Prostate gland (tissue), 2 donors: ENCODE data around the gene CCDC85B. TPM values are rescaled to one million over a fixed set of nuclear protein-coding genes. Genes with fewer than 3 reads are reported as not detected.

Experiments
- DNase-seq: peaks from one replicate; pipeline ENCODE4 v3.0.0-alpha.2; 2019; ENCODE audit warnings: low spot score
- H3K27ac ChIP-seq, 2 donors: fragments of 200-600 bp; sonication (generic); 2 replicates each; pipeline ENCODE4 v1.5.1; 2017 to 2019
- H3K27me3 ChIP-seq: fragments of 200-600 bp; sonication (generic); replicated peaks from 2 replicates; pipeline ENCODE4 v1.5.1; 2019; ENCODE audit not compliant: insufficient read depth
- H3K36me3 ChIP-seq, 2 donors: fragments of 200-600 bp; sonication (generic); 1 replicate in 1 of 2; 2 replicates in 1 of 2; pipeline versions ENCODE4 v1.5.1 to v1.8.1; 2017 to 2019
- H3K4me1 ChIP-seq: fragments of 200-600 bp; sonication (generic); replicated peaks from 2 replicates; pipeline ENCODE4 v1.5.1; 2019
- H3K4me3 ChIP-seq, 2 donors: fragments of 200-600 bp; sonication (generic); 2 replicates each; pipeline ENCODE4 v1.5.1; 2017 to 2019
- H3K9me3 ChIP-seq: fragments of 200-600 bp; sonication (generic); 2 replicates; pipeline ENCODE4 v1.5.1; 2017
- POLR2A ChIP-seq: fragments of 450-650 bp; IDR thresholded peaks from one replicate; pipeline ENCODE4 v1.6.1; 2016; ENCODE audit warnings: antibody characterized with exemption, mild to moderate bottlenecking
- POLR2AphosphoS5 ChIP-seq: sonication (generic); formaldehyde crosslinking; IDR thresholded peaks from one replicate; pipeline ENCODE4 v1.6.1; 2017; ENCODE audit warnings: antibody characterized with exemption
- WGBS: methylation state at CpG from one replicate; pipeline ENCODE4 v1.1.5; 2018; 5-methylcytosine and 5-hydroxymethylcytosine counted together
- intact Hi-C: fragments of 100-400 bp; cut with DNase I; formaldehyde crosslinking; loops from one replicate; pipeline ENCODE4 v1.14.2; 2022
- total RNA-seq, 2 donors: library from RNA; depleted of rRNA; stranded (reverse); fragments of >200 nt; gene quantifications; one replicate each; pipeline ENCODE4 v1.1.0, GENCODE V29; 2016
- TF ChIP-seq, protein P1 (sequence below), 4 experiments: fragments of 200-600 bp in 2 of 4; fragments of 450-650 bp in 2 of 4; sonication (generic) in 2 of 4; IDR thresholded peaks; 1 replicate in 3 of 4; 2 replicates in 1 of 4; pipeline ENCODE4 v1.5.1; 2016 to 2019; ENCODE audit warnings: antibody characterized with exemption in 4 of 4, mild to moderate bottlenecking in 2 of 4, moderate library complexity in 2 of 4

Gene CCDC85B
- total RNA-seq, 2 donors from 2014 or later, result 40.4 to 55.0 TPM

DNA sequence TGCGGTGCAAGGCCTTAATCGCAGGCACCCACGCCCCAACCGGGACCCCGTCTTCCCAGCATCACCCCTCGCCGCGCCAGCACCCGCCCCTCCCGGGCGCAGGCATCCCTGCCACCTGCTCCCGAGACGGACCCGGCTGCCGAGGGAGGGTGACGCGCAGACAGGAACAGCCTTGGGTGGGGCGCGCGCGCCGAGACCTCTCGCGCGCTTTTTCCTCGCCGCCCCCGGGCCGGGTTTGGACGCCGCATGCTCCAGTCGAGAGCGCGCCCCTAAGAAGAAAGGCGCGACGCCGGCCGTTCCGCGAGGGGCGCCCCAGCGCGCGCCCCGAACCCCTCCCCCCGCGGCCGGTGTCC, 33.0 kb upstream of the CCDC85B start:
- Histone ChIP-seq H3K27ac (peak overlapping the region; percentile 94 to 96), H3K27me3 (no peaks in the 10 kb centered on the region), H3K4me3 (peak overlapping the region; percentile 99), H3K9me3 (no peaks in the 10 kb centered on the region), H3K36me3 (peaks cover 8 to 28% of the 10 kb centered on the region in 2 donors), H3K4me1 (peaks cover 12% of the 10 kb centered on the region)
- 0% methylated on average over 24 of the region's 49 CpGs for WGBS
- intact Hi-C loops, result loop anchor here (2.0 kb wide), 1 partner anchor 31 kb away; the partner anchor contains the start of gene FIBP
- no peak for TF ChIP-seq POLR2AphosphoS5
- TF ChIP-seq, protein P1, sequence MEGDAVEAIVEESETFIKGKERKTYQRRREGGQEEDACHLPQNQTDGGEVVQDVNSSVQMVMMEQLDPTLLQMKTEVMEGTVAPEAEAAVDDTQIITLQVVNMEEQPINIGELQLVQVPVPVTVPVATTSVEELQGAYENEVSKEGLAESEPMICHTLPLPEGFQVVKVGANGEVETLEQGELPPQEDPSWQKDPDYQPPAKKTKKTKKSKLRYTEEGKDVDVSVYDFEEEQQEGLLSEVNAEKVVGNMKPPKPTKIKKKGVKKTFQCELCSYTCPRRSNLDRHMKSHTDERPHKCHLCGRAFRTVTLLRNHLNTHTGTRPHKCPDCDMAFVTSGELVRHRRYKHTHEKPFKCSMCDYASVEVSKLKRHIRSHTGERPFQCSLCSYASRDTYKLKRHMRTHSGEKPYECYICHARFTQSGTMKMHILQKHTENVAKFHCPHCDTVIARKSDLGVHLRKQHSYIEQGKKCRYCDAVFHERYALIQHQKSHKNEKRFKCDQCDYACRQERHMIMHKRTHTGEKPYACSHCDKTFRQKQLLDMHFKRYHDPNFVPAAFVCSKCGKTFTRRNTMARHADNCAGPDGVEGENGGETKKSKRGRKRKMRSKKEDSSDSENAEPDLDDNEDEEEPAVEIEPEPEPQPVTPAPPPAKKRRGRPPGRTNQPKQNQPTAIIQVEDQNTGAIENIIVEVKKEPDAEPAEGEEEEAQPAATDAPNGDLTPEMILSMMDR (IDR thresholded peaks at IDR 0.05), result no peak
- TF ChIP-seq POLR2A, result no peak
- no peak for DNase-seq

GRCh38 chr11:65857853-65858680, 32.4 kb upstream of the CCDC85B start, which contains the start of gene CFL1:
Gene CFL1 (minus strand): TSS chr11:65858180. CDS start chr11:65858099, 81 bp downstream.
- TF ChIP-seq, protein P1 (IDR thresholded peaks at IDR 0.05), result no peak
- TF ChIP-seq POLR2A, result peak; percentile 97
- peak; percentile 99 for TF ChIP-seq POLR2AphosphoS5
- peak; percentile 99 for DNase-seq
- Histone ChIP-seq H3K27me3 (no peaks in the 10 kb centered on the region), H3K36me3 (peaks cover 8 to 34% of the 10 kb centered on the region in 2 donors), H3K4me1 (peaks cover 12% of the 10 kb centered on the region), H3K27ac (peak within 1 kb of the TSS; percentile 94 to 96), H3K9me3 (no peaks in the 10 kb centered on the region), H3K4me3 (peak within 1 kb of the TSS; percentile 99)
- WGBS, result under 1% methylated on average over 67 of the region's 92 CpGs
- intact Hi-C loops, result loop anchor here (2.0 kb wide), 2 partner anchors 15 to 31 kb away; partner anchors contain the start of genes EFEMP2 and FIBP

DNA sequence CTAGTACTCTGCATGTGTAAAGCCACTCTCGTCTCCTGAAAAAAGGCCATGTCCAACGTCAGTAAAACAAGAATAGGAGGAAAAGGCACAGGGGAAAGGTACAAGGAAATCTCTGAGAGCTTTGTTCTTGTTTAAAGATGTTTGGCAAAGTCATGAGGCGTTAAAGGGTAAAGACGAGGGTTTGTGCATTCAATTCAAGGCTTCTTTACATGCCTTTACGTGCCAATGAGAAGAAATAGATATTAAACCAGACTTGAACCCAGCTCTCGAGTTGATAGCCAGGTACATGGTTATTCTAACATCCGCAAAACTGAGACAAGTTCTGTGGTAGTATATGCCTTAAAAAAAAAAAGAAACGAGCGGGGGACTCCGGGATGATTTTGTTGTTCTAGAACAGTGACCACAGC, 31.8 kb upstream of the CCDC85B start:
- peak overlapping the region; percentile 99 for H3K4me3 ChIP-seq
- H3K4me1 ChIP-seq, result peaks cover 12% of the 10 kb centered on the region
- under 1% methylated on average over 10 of the region's 10 CpGs for WGBS
- TF ChIP-seq, protein P1 (IDR thresholded peaks at IDR 0.05), result no peak
- no peak for TF ChIP-seq POLR2A
- TF ChIP-seq POLR2AphosphoS5, result no peak
- DNase-seq, result no peak
- H3K36me3 ChIP-seq, result peaks cover 9 to 35% of the 10 kb centered on the region in 2 donors
- peak overlapping the region; percentile 94 to 96 for H3K27ac ChIP-seq
- H3K9me3 ChIP-seq, result no peaks in the 10 kb centered on the region
- intact Hi-C loops, result loop anchor here (2.0 kb wide), 1 partner anchor 14 kb away; the partner anchor contains the start of gene EFEMP2
- H3K27me3 ChIP-seq, result no peaks in the 10 kb centered on the region

DNA sequence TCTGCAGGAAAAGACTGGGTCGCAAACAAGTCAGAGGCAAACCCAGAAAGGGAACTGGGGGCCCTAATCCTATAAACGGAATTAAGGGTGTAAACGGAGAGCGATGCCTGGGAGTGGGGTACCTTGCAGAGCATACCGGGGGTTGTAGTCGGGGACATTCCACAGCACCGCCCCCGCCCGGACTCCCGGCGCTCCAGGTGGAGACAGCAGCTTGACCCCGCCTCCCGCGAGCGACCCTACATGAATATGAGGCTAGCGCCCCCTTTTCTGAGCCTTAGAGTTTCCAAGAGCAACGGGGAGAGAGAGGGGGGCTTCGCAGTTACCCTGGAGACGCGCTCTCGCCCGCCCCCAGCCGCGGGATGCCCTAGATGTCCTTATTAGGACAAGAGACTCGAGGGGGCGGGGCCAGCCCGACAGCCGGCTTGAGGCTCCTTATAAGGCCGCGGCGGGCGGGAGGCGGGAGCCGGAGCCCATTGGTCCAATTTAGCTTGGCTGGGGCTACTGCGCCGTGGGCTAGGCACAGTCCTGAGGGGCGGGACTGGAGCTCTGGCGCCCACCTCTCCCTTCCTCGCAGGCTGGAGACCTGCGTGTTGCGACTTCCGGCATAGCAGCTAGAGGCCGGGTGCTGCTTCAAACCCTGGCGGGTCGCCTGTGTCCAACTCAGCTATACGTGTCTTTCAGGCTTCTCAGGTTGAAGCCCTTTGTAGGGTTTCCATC, 31.2 kb upstream of the CCDC85B start:
- no peaks in the 10 kb centered on the region for H3K9me3 ChIP-seq
- H3K36me3 ChIP-seq, result peaks cover 15 to 35% of the 10 kb centered on the region in 2 donors
- peak overlapping the region; percentile 99 for H3K4me3 ChIP-seq
- peaks cover 12% of the 10 kb centered on the region for H3K4me1 ChIP-seq
- intact Hi-C loops, result loop anchor here (2.0 kb wide), 1 partner anchor 14 kb away; the partner anchor contains the start of gene EFEMP2
- H3K27me3 ChIP-seq, result no peaks in the 10 kb centered on the region
- under 1% methylated on average over 38 of the region's 46 CpGs for WGBS
- peak; percentile 96 for TF ChIP-seq POLR2AphosphoS5
- TF ChIP-seq, protein P1 (IDR thresholded peaks at IDR 0.05), result peak in 1 of 4 experiments; percentile 32
- peak; percentile 87 for TF ChIP-seq POLR2A
- H3K27ac ChIP-seq, result peak overlapping the region; percentile 94 to 96
- peak; percentile 99 for DNase-seq
